GM23338 (cell line): ENCODE results near the gene TMEM175. TPM values are rescaled to one million over a fixed set of nuclear protein-coding genes. Genes with fewer than 3 reads are reported as not detected.

Experiments used
- ATAC-seq: fragments of 200-7000 bp; cut with Tn5 transposase; 3 replicates; pipeline ENCODE4 v1.9.1; 2020
- DNase-seq: peaks from one replicate; pipeline ENCODE4 v3.0.0-alpha.2; 2015; ENCODE audit warnings: low spot score
- H2AFZ ChIP-seq: fragments of 200-600 bp; sonication (generic); 2 replicates; pipeline ENCODE4 v1.8.0; 2016; ENCODE audit warnings: antibody characterized with exemption, mild to moderate bottlenecking, moderate library complexity
- H3F3A ChIP-seq: fragments of 200-600 bp; sonication (generic); replicated peaks from 2 replicates; pipeline ENCODE4 v1.8.0; 2017; ENCODE audit warnings: antibody characterized with exemption, mixed run types, low read depth
- H3K27ac ChIP-seq: fragments of 200-600 bp; sonication (generic); 2 replicates; pipeline ENCODE4 v1.6.1; 2016; ENCODE audit warnings: low read depth
- H3K27me3 ChIP-seq: fragments of 200-600 bp; sonication (generic); 2 replicates; pipeline ENCODE4 v1.8.0; 2016; ENCODE audit warnings: mild to moderate bottlenecking, mixed run types, moderate library complexity; ENCODE audit not compliant: insufficient read depth
- H3K36me3 ChIP-seq: fragments of 200-600 bp; sonication (generic); 2 replicates; pipeline ENCODE4 v1.8.0; 2016; ENCODE audit warnings: mild to moderate bottlenecking; ENCODE audit not compliant: insufficient read depth
- H3K4me1 ChIP-seq: fragments of 200-600 bp; sonication (generic); 2 replicates; pipeline ENCODE4 v1.8.0; 2016; ENCODE audit warnings: mild to moderate bottlenecking, moderate library complexity; ENCODE audit not compliant: insufficient read depth
- H3K4me2 ChIP-seq: fragments of 200-600 bp; sonication (generic); 2 replicates; pipeline ENCODE4 v1.7.1; 2017; ENCODE audit warnings: mixed run types
- H3K4me3 ChIP-seq: fragments of 200-600 bp; sonication (generic); 2 replicates; pipeline ENCODE4 v1.6.1; 2016; ENCODE audit warnings: mixed run types
- H3K79me2 ChIP-seq: fragments of 200-600 bp; sonication (generic); replicated peaks from 2 replicates; pipeline ENCODE4 v1.8.0; 2017; ENCODE audit warnings: mild to moderate bottlenecking; ENCODE audit not compliant: insufficient read depth
- H3K9me2 ChIP-seq: fragments of 200-600 bp; sonication (generic); 2 replicates; pipeline ENCODE4 v1.8.0; 2017; ENCODE audit not compliant: insufficient read depth
- H4K20me1 ChIP-seq: fragments of 200-600 bp; sonication (generic); replicated peaks from 2 replicates; pipeline ENCODE4 v1.8.0; 2017; ENCODE audit warnings: mild to moderate bottlenecking; ENCODE audit not compliant: insufficient read depth
- H3K27ac Mint-ChIP-seq: 2 replicates; pipeline ENCODE4 v1.8.0; 2020; ENCODE audit warnings: inconsistent platforms, mild to moderate bottlenecking, moderate library complexity, mixed read lengths
- H3K27me3 Mint-ChIP-seq: 3 replicates; pipeline ENCODE4 v1.8.0; 2022; ENCODE audit warnings: low read depth, mild to moderate bottlenecking, moderate library complexity, mixed read lengths, inconsistent platforms; ENCODE audit not compliant: insufficient read depth, poor library complexity
- H3K36me3 Mint-ChIP-seq: 3 replicates; pipeline ENCODE4 v1.8.0; 2021; ENCODE audit warnings: low read depth, mild to moderate bottlenecking, inconsistent platforms, moderate library complexity, mixed read lengths
- H3K4me1 Mint-ChIP-seq: 3 replicates; pipeline ENCODE4 v1.8.0; 2020; ENCODE audit warnings: mild to moderate bottlenecking, inconsistent platforms, mixed read lengths
- H3K4me3 Mint-ChIP-seq: 3 replicates; pipeline ENCODE4 v1.8.0; 2021; ENCODE audit warnings: moderate library complexity, mild to moderate bottlenecking, inconsistent platforms, mixed read lengths
- H3K9me3 Mint-ChIP-seq: 3 replicates; pipeline ENCODE4 v1.8.0; 2020; ENCODE audit warnings: moderate library complexity, mild to moderate bottlenecking, inconsistent platforms, mixed read lengths
- CREB1 ChIP-seq: fragments of 250-450 bp; sonication (Bioruptor Pico); IDR thresholded peaks from 2 replicates; pipeline ENCODE4 v1.5.0; 2020; ENCODE audit warnings: low read depth, mild to moderate bottlenecking, moderate library complexity
- EZH2 ChIP-seq: fragments of 200-600 bp; sonication (generic); IDR thresholded peaks from one replicate; pipeline ENCODE4 v1.8.0; 2017; ENCODE audit warnings: antibody characterized with exemption, mild to moderate bottlenecking, low read depth; ENCODE audit not compliant: unreplicated experiment
- EZH2phosphoT487 ChIP-seq: fragments of 200-600 bp; sonication (generic); IDR thresholded peaks from one replicate; pipeline ENCODE4 v1.8.1; 2018; ENCODE audit warnings: antibody characterized with exemption; ENCODE audit not compliant: unreplicated experiment
- JUNB ChIP-seq: IDR thresholded peaks from one replicate; pipeline ENCODE4 v1.6.1; 2016; ENCODE audit warnings: antibody characterized with exemption; ENCODE audit not compliant: unreplicated experiment
- NANOG ChIP-seq: IDR thresholded peaks from 2 replicates; pipeline ENCODE4 v1.6.1; 2016; ENCODE audit warnings: antibody characterized with exemption, borderline replicate concordance
- POLR2AphosphoS5 ChIP-seq: IDR thresholded peaks from 2 replicates; pipeline ENCODE4 v1.6.1; 2016; ENCODE audit warnings: antibody characterized with exemption, low read depth
- STAT1 ChIP-seq: IDR thresholded peaks from one replicate; pipeline ENCODE4 v1.6.1; 2016; ENCODE audit warnings: antibody characterized with exemption; ENCODE audit not compliant: unreplicated experiment
- ZNF114 ChIP-seq: fragments of 250-450 bp; sonication (Bioruptor Pico); IDR thresholded peaks from 2 replicates; pipeline ENCODE4 v1.5.0; 2020; ENCODE audit warnings: mild to moderate bottlenecking, moderate library complexity
- ZNF331 ChIP-seq: fragments of 250-450 bp; sonication (Bioruptor Pico); IDR thresholded peaks from 2 replicates; pipeline ENCODE4 v1.5.0; 2020; ENCODE audit warnings: low read depth, mild to moderate bottlenecking, moderate library complexity
- polyA plus RNA-seq: library from polyadenylated mRNA; unstranded; fragments of >200 nt; fragmentation: Nextera tagmentation; extraction: Ambion mirVana; gene quantifications from 2 replicates; pipeline ENCODE4 v1.2.1, GENCODE V29; 2016
- total RNA-seq: library from RNA; depleted of rRNA; stranded (reverse); fragments of >200 nt; shearing (Covaris generic); gene quantifications from 2 replicates; pipeline ENCODE4 v1.2.3, GENCODE V29; 2014
- TF ChIP-seq, protein P1 (sequence below): IDR thresholded peaks from one replicate; pipeline ENCODE4 v1.6.1; 2018; ENCODE audit warnings: antibody characterized with exemption; ENCODE audit not compliant: unreplicated experiment
- TF ChIP-seq, protein P2 (sequence below): fragments of 250-450 bp; sonication (Bioruptor Pico); IDR thresholded peaks from 2 replicates; pipeline ENCODE4 v1.5.0; 2020; ENCODE audit warnings: mild to moderate bottlenecking, moderate library complexity
- TF ChIP-seq, protein P3 (sequence below), 2 experiments: fragments of 200-600 bp in 1 of 2; sonication (generic) in 1 of 2; conservative IDR thresholded peaks; 2 replicates each; pipeline versions ENCODE4 v1.5.1 to v1.6.1; 2016 to 2017; ENCODE audit warnings: antibody characterized with exemption in 2 of 2, low read depth in 2 of 2, mild to moderate bottlenecking in 2 of 2, moderate library complexity in 1 of 2
- TF ChIP-seq, protein P4 (sequence below): IDR thresholded peaks from 2 replicates; pipeline ENCODE4 v1.6.1; 2016; ENCODE audit warnings: antibody characterized with exemption

The TMEM175 gene
- total and polyA plus RNA-seq, 2 experiments from 2014 or later: 8.0 to 11.4 TPM

DNA sequence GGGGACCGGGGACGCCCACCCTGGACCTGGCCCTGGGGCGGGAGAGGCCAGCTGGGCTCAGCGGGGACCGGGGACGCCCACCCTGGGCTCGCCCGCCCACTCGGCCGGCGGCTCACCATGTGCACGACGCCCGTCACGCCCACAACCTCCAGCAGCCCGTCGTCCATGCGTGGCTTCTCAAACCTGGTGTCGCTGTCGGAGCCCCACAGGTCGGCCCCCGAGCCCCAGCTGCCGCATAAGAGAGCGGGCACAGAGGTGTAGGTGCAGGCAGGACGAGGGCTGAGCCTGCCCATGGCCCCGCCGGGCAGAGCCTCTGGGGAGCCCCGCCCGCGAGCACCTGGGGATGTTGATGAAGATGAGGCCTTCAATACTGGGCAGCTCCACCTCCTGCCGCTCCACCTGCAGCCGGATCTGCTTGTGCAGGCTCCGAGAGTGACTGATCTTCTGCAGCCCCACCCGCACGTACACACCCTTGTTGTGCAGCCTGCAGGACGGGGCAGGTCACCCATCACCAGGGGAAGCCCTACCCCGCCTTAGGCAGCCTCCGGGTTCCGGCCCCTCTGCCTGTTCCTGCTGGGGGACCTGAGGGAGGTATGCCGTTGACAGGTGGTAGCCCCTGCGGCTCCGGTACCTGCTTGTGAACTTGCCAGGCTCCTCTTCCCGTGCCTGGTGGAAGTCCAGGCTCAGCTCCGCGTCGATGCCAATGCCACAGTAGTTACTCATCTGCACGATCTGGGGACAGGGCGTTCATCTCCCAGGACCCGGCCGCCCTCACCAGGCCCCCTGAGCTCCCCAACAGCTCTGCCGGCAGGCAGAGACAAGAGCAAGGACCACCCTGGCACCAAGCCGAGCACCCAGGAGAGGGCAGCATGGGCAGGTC is 29.3 kb downstream of the TMEM175 start:
- Histone ChIP-seq H3F3A (no peaks in the 10 kb centered on the region), H3K27ac (no peak overlapping the region), H3K27me3 (no peaks in the 10 kb centered on the region), H3K4me2 (no peak overlapping the region), H3K4me3 (no peak overlapping the region), H3K79me2 (no peaks in the 10 kb centered on the region), H3K36me3 (no peaks in the 10 kb centered on the region), H3K9me2 (no peaks in the 10 kb centered on the region), H4K20me1 (no peaks in the 10 kb centered on the region; the same call in 1 of the 2 replicates), H3K4me1 (no peaks in the 10 kb centered on the region), H2AFZ (no peak overlapping the region)
- Mint-ChIP-seq H3K36me3 (no peaks in the 10 kb centered on the region), H3K4me3 (no peak overlapping the region), H3K27ac (no peak overlapping the region), H3K27me3 (peaks cover 6% of the 10 kb centered on the region), H3K9me3 (no peaks in the 10 kb centered on the region), H3K4me1 (no peaks in the 10 kb centered on the region)
- no peak for ATAC-seq
- no peak for DNase-seq
- TF ChIP-seq EZH2 (no peak), ZNF331 (CRISPR knock-in tag) (no peak), STAT1 (no peak), JUNB (no peak), POLR2AphosphoS5 (no peak), EZH2phosphoT487 (no peak), NANOG (no peak), ZNF114 (CRISPR knock-in tag) (no peak), CREB1 (no peak)
- TF ChIP-seq, protein P1, sequence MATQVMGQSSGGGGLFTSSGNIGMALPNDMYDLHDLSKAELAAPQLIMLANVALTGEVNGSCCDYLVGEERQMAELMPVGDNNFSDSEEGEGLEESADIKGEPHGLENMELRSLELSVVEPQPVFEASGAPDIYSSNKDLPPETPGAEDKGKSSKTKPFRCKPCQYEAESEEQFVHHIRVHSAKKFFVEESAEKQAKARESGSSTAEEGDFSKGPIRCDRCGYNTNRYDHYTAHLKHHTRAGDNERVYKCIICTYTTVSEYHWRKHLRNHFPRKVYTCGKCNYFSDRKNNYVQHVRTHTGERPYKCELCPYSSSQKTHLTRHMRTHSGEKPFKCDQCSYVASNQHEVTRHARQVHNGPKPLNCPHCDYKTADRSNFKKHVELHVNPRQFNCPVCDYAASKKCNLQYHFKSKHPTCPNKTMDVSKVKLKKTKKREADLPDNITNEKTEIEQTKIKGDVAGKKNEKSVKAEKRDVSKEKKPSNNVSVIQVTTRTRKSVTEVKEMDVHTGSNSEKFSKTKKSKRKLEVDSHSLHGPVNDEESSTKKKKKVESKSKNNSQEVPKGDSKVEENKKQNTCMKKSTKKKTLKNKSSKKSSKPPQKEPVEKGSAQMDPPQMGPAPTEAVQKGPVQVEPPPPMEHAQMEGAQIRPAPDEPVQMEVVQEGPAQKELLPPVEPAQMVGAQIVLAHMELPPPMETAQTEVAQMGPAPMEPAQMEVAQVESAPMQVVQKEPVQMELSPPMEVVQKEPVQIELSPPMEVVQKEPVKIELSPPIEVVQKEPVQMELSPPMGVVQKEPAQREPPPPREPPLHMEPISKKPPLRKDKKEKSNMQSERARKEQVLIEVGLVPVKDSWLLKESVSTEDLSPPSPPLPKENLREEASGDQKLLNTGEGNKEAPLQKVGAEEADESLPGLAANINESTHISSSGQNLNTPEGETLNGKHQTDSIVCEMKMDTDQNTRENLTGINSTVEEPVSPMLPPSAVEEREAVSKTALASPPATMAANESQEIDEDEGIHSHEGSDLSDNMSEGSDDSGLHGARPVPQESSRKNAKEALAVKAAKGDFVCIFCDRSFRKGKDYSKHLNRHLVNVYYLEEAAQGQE: no peak
- TF ChIP-seq, protein P2, sequence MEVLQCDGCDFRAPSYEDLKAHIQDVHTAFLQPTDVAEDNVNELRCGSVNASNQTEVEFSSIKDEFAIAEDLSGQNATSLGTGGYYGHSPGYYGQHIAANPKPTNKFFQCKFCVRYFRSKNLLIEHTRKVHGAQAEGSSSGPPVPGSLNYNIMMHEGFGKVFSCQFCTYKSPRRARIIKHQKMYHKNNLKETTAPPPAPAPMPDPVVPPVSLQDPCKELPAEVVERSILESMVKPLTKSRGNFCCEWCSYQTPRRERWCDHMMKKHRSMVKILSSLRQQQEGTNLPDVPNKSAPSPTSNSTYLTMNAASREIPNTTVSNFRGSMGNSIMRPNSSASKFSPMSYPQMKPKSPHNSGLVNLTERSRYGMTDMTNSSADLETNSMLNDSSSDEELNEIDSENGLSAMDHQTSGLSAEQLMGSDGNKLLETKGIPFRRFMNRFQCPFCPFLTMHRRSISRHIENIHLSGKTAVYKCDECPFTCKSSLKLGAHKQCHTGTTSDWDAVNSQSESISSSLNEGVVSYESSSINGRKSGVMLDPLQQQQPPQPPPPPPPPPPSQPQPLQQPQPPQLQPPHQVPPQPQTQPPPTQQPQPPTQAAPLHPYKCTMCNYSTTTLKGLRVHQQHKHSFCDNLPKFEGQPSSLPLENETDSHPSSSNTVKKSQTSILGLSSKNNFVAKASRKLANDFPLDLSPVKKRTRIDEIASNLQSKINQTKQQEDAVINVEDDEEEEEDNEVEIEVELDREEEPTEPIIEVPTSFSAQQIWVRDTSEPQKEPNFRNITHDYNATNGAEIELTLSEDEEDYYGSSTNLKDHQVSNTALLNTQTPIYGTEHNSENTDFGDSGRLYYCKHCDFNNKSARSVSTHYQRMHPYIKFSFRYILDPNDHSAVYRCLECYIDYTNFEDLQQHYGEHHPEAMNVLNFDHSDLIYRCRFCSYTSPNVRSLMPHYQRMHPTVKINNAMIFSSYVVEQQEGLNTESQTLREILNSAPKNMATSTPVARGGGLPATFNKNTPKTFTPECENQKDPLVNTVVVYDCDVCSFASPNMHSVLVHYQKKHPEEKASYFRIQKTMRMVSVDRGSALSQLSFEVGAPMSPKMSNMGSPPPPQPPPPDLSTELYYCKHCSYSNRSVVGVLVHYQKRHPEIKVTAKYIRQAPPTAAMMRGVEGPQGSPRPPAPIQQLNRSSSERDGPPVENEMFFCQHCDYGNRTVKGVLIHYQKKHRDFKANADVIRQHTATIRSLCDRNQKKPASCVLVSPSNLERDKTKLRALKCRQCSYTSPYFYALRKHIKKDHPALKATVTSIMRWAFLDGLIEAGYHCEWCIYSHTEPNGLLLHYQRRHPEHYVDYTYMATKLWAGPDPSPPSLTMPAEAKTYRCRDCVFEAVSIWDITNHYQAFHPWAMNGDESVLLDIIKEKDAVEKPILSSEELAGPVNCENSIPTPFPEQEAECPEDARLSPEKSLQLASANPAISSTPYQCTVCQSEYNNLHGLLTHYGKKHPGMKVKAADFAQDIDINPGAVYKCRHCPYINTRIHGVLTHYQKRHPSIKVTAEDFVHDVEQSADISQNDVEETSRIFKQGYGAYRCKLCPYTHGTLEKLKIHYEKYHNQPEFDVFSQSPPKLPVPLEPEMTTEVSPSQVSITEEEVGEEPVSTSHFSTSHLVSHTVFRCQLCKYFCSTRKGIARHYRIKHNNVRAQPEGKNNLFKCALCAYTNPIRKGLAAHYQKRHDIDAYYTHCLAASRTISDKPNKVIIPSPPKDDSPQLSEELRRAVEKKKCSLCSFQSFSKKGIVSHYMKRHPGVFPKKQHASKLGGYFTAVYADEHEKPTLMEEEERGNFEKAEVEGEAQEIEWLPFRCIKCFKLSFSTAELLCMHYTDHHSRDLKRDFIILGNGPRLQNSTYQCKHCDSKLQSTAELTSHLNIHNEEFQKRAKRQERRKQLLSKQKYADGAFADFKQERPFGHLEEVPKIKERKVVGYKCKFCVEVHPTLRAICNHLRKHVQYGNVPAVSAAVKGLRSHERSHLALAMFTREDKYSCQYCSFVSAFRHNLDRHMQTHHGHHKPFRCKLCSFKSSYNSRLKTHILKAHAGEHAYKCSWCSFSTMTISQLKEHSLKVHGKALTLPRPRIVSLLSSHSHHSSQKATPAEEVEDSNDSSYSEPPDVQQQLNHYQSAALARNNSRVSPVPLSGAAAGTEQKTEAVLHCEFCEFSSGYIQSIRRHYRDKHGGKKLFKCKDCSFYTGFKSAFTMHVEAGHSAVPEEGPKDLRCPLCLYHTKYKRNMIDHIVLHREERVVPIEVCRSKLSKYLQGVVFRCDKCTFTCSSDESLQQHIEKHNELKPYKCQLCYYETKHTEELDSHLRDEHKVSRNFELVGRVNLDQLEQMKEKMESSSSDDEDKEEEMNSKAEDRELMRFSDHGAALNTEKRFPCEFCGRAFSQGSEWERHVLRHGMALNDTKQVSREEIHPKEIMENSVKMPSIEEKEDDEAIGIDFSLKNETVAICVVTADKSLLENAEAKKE (CRISPR knock-in tag): no peak
- TF ChIP-seq, protein P3, sequence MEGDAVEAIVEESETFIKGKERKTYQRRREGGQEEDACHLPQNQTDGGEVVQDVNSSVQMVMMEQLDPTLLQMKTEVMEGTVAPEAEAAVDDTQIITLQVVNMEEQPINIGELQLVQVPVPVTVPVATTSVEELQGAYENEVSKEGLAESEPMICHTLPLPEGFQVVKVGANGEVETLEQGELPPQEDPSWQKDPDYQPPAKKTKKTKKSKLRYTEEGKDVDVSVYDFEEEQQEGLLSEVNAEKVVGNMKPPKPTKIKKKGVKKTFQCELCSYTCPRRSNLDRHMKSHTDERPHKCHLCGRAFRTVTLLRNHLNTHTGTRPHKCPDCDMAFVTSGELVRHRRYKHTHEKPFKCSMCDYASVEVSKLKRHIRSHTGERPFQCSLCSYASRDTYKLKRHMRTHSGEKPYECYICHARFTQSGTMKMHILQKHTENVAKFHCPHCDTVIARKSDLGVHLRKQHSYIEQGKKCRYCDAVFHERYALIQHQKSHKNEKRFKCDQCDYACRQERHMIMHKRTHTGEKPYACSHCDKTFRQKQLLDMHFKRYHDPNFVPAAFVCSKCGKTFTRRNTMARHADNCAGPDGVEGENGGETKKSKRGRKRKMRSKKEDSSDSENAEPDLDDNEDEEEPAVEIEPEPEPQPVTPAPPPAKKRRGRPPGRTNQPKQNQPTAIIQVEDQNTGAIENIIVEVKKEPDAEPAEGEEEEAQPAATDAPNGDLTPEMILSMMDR (conservative IDR thresholded peaks at IDR 0.05; ENCODE audit: low read depth in 2 of 2): no peak
- TF ChIP-seq, protein P4, sequence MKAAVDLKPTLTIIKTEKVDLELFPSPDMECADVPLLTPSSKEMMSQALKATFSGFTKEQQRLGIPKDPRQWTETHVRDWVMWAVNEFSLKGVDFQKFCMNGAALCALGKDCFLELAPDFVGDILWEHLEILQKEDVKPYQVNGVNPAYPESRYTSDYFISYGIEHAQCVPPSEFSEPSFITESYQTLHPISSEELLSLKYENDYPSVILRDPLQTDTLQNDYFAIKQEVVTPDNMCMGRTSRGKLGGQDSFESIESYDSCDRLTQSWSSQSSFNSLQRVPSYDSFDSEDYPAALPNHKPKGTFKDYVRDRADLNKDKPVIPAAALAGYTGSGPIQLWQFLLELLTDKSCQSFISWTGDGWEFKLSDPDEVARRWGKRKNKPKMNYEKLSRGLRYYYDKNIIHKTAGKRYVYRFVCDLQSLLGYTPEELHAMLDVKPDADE: no peak
